HepG2 (cell line): ENCODE measurements around the gene MOGAT3. TPM values are rescaled to one million over a fixed set of nuclear protein-coding genes. Genes with fewer than 3 reads are reported as not detected.
A peak's percentile ranks its signal among the peaks of the same experiment; 100 is the strongest.

Experiments used
- ARID5B ChIP-seq: IDR thresholded peaks from 2 replicates; pipeline ENCODE4 v1.4.0; 2020; ENCODE audit warnings: mild to moderate bottlenecking, missing genetic modification reagents
- ATRX ChIP-seq: sonication (generic); formaldehyde crosslinking; IDR thresholded peaks from 2 replicates; pipeline ENCODE4 v1.4.0; 2020; ENCODE audit warnings: missing genetic modification reagents, borderline replicate concordance
- CHD4 ChIP-seq: fragments of 200-600 bp; sonication (generic); IDR thresholded peaks from 2 replicates; pipeline ENCODE4 v1.7.0; 2017; ENCODE audit warnings: mild to moderate bottlenecking, low read length, borderline replicate concordance
- MED1 ChIP-seq: sonication (generic); formaldehyde crosslinking; IDR thresholded peaks from 2 replicates; pipeline ENCODE4 v1.4.0; 2020; ENCODE audit warnings: missing genetic modification reagents
- MED8 ChIP-seq: sonication (generic); formaldehyde crosslinking; IDR thresholded peaks from 2 replicates; pipeline ENCODE4 v1.8.1; 2023; ENCODE audit warnings: mild to moderate bottlenecking, missing genetic modification reagents; ENCODE audit not compliant: insufficient replicate concordance
- NR2C2 ChIP-seq: sonication (generic); formaldehyde crosslinking; IDR thresholded peaks from 2 replicates; pipeline ENCODE4 v1.4.0; 2020; ENCODE audit warnings: missing genetic modification reagents, mild to moderate bottlenecking, moderate library complexity, borderline replicate concordance
- PITX1 ChIP-seq: sonication (generic); formaldehyde crosslinking; IDR thresholded peaks from 2 replicates; pipeline ENCODE4 v1.5.1; 2020; ENCODE audit warnings: mild to moderate bottlenecking, missing genetic modification reagents
- RARA ChIP-seq: IDR thresholded peaks from 2 replicates; pipeline ENCODE4 v1.6.1; 2016; ENCODE audit warnings: missing genetic modification reagents, missing compliant biosample characterization
- TFE3 ChIP-seq: IDR thresholded peaks from 2 replicates; pipeline ENCODE4 v1.6.1; 2016
- ZBTB3 ChIP-seq: sonication (generic); formaldehyde crosslinking; IDR thresholded peaks from 2 replicates; pipeline ENCODE4 v1.4.0; 2020; ENCODE audit warnings: low read depth, mild to moderate bottlenecking, moderate library complexity, missing genetic modification reagents, borderline replicate concordance
- ZBTB33 ChIP-seq: sonication (generic); formaldehyde crosslinking; IDR thresholded peaks from 2 replicates; pipeline ENCODE4 v1.4.0; 2020; ENCODE audit warnings: missing genetic modification reagents
- ZMYM2 ChIP-seq: sonication (generic); formaldehyde crosslinking; IDR thresholded peaks from 2 replicates; pipeline ENCODE4 v1.8.0; 2022; ENCODE audit warnings: mild to moderate bottlenecking, missing genetic modification reagents
- polyA plus RNA-seq, 8 experiments: library from polyadenylated mRNA; depleted of rRNA in 3 of 8; stranded (reverse) in 7 of 8; unstranded in 1 of 8; fragments of >200 nt; fragmentation: Illumina TruSeq in 4 of 8; extraction: Trizol in 4 of 8; gene quantifications; 2 replicates each; pipeline versions ENCODE4 v1.2.1 to v1.2.3, GENCODE V29; 2011 to 2016; ENCODE audit warnings: low read depth in 4 of 8, missing spikeins in 1 of 8, mixed read lengths in 1 of 8; ENCODE audit not compliant: insufficient read depth in 1 of 8
- total RNA-seq, 5 experiments: library from RNA; depleted of rRNA; stranded (reverse); fragments of >200 nt; fragmentation: Illumina TruSeq; extraction: Trizol; gene quantifications; 2 replicates each; pipeline ENCODE4 v1.2.3, GENCODE V29; 2016; ENCODE audit warnings: low read depth in 1 of 5
- TF ChIP-seq, protein P1 (sequence below): sonication (generic); formaldehyde crosslinking; IDR thresholded peaks from 2 replicates; pipeline ENCODE4 v1.5.0; 2020; ENCODE audit warnings: mild to moderate bottlenecking, low read depth, missing genetic modification reagents, borderline replicate concordance
- TF ChIP-seq, protein P2 (sequence below): fragments of 450-650 bp; IDR thresholded peaks from 2 replicates; pipeline ENCODE4 v1.6.1; 2016
- TF ChIP-seq, protein P3 (sequence below): sonication (generic); formaldehyde crosslinking; IDR thresholded peaks from 2 replicates; pipeline ENCODE4 v1.4.0; 2020; ENCODE audit warnings: missing genetic modification reagents

Gene MOGAT3
- total and polyA plus RNA-seq, 2 of the 13 experiments (the other 11 are each of a cell fraction or from before 2014, with no cell fraction given), result 22.5 to 30.5 TPM

DNA sequence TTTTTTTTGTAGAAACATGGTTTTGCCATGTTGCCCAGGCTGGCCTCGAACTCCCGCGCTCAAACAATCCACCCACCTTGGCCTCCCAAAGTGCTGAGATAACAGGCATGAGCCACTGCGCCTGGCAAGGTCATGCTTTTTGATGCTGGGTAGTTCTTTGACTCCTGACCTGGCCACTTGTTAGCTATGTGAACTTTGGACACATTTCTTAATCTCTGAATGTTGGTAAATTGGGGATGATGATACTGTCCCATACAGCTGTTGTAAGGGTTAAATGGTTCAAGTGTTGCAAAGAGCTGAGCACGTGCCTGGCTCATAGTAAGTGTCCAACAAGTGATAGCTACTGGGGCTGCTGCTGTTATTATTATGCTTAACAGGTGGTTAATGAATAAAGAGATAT lies 19.5 kb upstream of the MOGAT3 start (continued):
- TF ChIP-seq, protein P1, sequence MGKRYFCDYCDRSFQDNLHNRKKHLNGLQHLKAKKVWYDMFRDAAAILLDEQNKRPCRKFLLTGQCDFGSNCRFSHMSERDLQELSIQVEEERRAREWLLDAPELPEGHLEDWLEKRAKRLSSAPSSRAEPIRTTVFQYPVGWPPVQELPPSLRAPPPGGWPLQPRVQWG (CRISPR knock-in tag), result no peak
- TF ChIP-seq MED8 (CRISPR knock-in tag), result peak; percentile 24
- TF ChIP-seq ZMYM2 (CRISPR knock-in tag), result peak; percentile 69; the same call in 1 of the 2 replicates
- TF ChIP-seq, protein P2, sequence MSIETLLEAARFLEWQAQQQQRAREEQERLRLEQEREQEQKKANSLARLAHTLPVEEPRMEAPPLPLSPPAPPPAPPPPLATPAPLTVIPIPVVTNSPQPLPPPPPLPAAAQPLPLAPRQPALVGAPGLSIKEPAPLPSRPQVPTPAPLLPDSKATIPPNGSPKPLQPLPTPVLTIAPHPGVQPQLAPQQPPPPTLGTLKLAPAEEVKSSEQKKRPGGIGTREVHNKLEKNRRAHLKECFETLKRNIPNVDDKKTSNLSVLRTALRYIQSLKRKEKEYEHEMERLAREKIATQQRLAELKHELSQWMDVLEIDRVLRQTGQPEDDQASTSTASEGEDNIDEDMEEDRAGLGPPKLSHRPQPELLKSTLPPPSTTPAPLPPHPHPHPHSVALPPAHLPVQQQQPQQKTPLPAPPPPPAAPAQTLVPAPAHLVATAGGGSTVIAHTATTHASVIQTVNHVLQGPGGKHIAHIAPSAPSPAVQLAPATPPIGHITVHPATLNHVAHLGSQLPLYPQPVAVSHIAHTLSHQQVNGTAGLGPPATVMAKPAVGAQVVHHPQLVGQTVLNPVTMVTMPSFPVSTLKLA, result peak; percentile 12; the same call in 1 of the 2 replicates
- no peak for TF ChIP-seq ATRX (CRISPR knock-in tag)
- TF ChIP-seq PITX1 (CRISPR knock-in tag), result peak; percentile 71; the same call in 1 of the 2 replicates
- TF ChIP-seq, protein P3, sequence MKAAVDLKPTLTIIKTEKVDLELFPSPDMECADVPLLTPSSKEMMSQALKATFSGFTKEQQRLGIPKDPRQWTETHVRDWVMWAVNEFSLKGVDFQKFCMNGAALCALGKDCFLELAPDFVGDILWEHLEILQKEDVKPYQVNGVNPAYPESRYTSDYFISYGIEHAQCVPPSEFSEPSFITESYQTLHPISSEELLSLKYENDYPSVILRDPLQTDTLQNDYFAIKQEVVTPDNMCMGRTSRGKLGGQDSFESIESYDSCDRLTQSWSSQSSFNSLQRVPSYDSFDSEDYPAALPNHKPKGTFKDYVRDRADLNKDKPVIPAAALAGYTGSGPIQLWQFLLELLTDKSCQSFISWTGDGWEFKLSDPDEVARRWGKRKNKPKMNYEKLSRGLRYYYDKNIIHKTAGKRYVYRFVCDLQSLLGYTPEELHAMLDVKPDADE (CRISPR knock-in tag), result no peak
- TF ChIP-seq CHD4, result 0 out of 2 replicates have a peak, but pooled peaks have one; percentile 28
- TF ChIP-seq ZBTB3 (CRISPR knock-in tag), result no peak
- peak; percentile 64 for TF ChIP-seq ZBTB33 (CRISPR knock-in tag)
- peak; percentile 56 for TF ChIP-seq MED1
- TF ChIP-seq NR2C2, result peak; percentile 86
- peak; percentile 26 for TF ChIP-seq ARID5B (CRISPR knock-in tag)
- peak; percentile 46; the same call in 1 of the 2 replicates for TF ChIP-seq RARA
- TF ChIP-seq TFE3 (CRISPR knock-in tag), result peak; percentile 29; the same call in 1 of the 2 replicates
